AG10803 (cell line): Measurements from ENCODE around the gene IL16.

ENCODE experiments used
- DNase-seq: peaks from one replicate; pipeline ENCODE4 v3.0.0; 2010; ENCODE audit warnings: low read depth
- H3K4me3 ChIP-seq: 2 replicates; pipeline ENCODE4 v1.5.1; 2011; ENCODE audit warnings: mild to moderate bottlenecking, low read length, control low read depth
- CTCF ChIP-seq: conservative IDR thresholded peaks from 2 replicates; pipeline ENCODE4 v1.5.1; 2011; ENCODE audit warnings: mild to moderate bottlenecking, low read length, control low read depth, inconsistent platforms

Gene IL16

GRCh38 chr15:81280696-81281455, 84.2 kb downstream of the IL16 start:
- no peak for TF ChIP-seq CTCF
- no peak for DNase-seq
- H3K4me3 ChIP-seq = no peak overlapping the region

- TF ChIP-seq CTCF = no peak
Observed at GRCh38 chr15:81281456-81281735, 84.7 kb downstream of the IL16 start.

GRCh38 chr15:81281766-81282605, 85.3 kb downstream of the IL16 start:
- TF ChIP-seq CTCF = no peak
- H3K4me3 ChIP-seq = no peak overlapping the region
- DNase-seq = no peak

More at GRCh38 chr15:81281456-81281735, 84.7 kb downstream of the IL16 start:
- DNase-seq = no peak
- H3K4me3 ChIP-seq = no peak overlapping the region

GRCh38 chr15:81282606-81282895, 85.9 kb downstream of the IL16 start:
- DNase-seq = no peak
- no peak for TF ChIP-seq CTCF
- H3K4me3 ChIP-seq = no peak overlapping the region

GRCh38 chr15:81282911-81283310, 86.2 kb downstream of the IL16 start:
- no peak for TF ChIP-seq CTCF
- DNase-seq = no peak
- H3K4me3 ChIP-seq = no peak overlapping the region

- H3K4me3 ChIP-seq = no peak overlapping the region
Observed at GRCh38 chr15:81284256-81285031, 87.8 kb downstream of the IL16 start.

More at GRCh38 chr15:81284256-81285031, 87.8 kb downstream of the IL16 start:
- DNase-seq = no peak
- TF ChIP-seq CTCF = no peak
